ENCODE results near the gene RNF227.

GRCh38 chr17:7894226-7894625, 21.9 kb downstream of the RNF227 start:
- TF ChIP-seq GATA2 (IDR thresholded peaks at IDR 0.05; ENCODE audit: low read depth, low read length), result no peak
- TF ChIP-seq GATA3 (IDR thresholded peaks at IDR 0.05; ENCODE audit: low read depth, low read length), result no peak
